Stimulated activated CD8-positive, alpha-beta memory T cell treated with anti-CD3 and anti-CD28 coated beads, Interleukin-2, amount 100 ng/mL, for 48 hours (primary cell): Measurements from ENCODE around the gene NME7.
"Not testable (repeated sequence)": the region's sequence is repeated elsewhere in the genome, so short reads cannot be mapped to it uniquely, and the experiment has no call there.

Experiments
- DNase-seq, 2 donors: peaks; one replicate each; pipeline ENCODE4 v3.0.0-alpha.2; 2020; ENCODE audit warnings: low read depth in 2 of 2

NME7 gene

DNA sequence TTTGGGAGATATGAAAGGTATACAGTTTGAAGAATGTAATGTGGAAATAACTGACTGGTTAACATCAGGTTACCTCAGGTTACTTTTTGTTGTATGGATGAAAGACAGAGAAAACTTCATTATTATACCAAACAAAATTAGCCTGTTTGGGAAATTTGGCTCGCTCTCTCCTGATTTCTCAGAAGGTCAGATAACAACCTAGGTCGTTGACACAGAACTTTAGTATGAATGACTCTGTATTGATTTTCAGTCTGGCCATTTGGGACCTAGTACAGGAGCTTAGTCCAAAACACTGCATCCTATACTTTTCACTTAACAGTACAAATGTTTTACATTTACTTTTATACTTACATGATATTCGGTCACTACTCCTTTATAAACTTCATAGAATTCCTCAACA is 132.8 kb downstream of the NME7 start:
- DNase-seq = no peak

GRCh38 chr1:169217636-169218035 is 150.0 kb downstream of the NME7 start:
- DNase-seq = no peak

DNA sequence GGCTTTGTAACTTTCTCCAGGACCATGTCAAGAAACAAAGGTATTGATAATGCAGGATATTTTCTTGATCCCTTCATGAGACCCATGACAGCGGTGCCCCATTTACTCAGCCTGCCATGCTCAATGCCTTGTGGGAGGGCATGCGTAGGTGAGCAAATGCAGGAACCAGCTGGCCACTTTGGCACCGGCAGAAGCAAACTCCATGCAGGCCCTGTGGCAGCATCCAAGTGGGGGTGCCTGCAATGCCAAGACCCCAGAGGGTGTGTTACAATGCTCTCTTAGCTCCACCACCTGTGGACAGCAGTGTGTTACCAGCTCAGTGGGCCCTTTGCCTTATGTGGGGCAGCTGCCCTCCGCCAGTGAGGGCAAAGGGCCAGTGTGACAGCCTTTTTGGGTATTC is 153.0 kb downstream of the NME7 start:
- no peak for DNase-seq

GRCh38 chr1:169212088-169212487 is 155.5 kb downstream of the NME7 start:
- no peak for DNase-seq

DNA sequence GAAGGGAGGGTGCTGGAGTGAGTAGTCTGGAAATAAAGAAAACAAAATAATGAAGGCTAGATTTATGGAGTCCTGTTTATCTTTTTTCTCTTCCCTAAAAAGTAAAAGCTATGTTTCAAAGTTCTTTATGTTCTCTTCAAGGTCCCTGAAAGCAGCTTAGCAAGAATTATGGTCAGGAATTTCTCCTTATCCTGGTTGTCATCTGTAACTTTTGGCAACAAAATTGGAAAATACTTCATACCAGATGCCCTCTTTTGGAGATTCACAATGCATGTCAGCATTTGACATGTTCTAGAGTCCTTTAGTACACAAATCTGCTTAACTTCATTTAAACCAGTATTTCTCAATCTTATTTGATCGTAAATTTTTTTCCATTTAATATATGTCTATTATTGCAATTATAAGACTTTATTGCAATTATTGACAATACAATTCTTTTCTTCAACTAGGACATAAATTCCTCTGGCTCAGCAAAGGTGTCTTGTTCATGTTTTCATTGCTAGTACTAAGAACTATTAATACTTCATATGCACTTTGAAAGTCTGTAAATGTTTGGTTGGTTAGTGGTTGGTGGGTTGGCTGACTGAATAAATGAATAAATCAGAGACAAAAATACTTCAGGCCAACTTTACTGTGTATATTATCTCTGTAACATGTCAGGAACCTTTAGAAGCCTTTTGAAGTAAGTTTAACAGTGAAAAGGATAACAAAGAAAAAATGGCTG is 159.6 kb downstream of the NME7 start:
- no peak for DNase-seq

- no peak for DNase-seq
Measured at GRCh38 chr1:169204157-169204556, 163.4 kb downstream of the NME7 start.

DNA sequence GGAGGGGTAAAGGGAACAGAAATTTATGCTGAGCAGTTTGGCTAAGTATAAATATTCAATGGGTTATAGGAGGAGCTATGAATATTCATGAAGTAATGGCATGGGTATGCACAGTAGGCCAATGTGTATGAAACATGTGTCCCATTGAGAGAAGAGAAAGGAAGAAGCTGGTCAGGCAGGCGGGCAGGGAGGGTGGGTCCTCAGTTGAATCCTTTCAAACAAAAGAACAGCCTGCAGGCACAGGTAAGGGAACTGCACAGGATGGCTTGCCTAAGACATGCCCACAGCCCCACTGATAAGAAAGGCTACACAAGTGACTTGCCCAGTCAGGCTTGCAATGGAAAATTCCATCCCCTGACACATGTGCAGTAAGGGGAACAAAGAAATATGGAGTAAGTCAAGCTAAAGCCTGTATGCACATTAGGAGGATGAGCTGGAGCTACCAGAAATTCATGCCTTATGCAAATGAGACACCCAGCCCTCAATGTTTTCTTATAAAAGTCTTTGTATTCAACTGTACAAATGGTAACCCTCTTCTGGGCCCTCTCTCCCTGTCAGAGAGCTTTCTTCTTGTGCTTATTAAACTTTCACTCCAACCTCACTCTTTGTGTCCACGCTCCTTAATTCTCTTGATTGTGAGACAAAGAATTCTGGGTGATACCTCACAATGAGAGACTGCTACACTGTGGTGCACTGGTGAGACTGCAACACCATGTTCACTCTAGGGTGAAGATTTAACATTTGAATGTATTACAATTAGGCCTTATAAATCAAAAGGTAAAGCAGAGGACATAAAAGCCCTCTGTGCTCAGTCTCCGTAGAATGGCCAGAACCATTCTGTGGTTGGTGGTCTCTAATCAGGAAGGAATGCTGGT is 164.6 kb downstream of the NME7 start:
- DNase-seq = no peak

- no peak for DNase-seq
Measured at GRCh38 chr1:169201084-169201619, 166.4 kb downstream of the NME7 start.

DNA sequence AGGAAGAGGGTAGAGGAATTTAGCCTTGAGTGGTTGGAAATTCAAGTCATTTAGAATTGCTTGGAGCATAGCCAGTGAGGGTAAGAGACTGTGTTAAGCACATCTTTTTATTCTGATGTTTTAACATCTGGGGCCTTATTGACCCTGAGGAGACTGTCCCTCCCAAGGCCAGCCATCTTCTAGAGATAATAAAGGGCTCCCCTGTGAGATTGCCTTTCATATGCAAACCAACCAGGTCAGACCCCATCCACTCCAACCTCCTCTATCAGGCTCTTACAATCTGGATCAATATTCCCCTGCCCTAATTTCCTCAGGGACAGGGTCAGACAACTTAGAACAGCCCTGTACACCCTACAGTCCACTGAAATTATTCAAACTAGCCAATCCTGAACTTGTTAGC is 167.3 kb downstream of the NME7 start:
- no peak for DNase-seq

GRCh38 chr1:169196581-169196980 is 171.0 kb downstream of the NME7 start:
- DNase-seq = no peak

DNA sequence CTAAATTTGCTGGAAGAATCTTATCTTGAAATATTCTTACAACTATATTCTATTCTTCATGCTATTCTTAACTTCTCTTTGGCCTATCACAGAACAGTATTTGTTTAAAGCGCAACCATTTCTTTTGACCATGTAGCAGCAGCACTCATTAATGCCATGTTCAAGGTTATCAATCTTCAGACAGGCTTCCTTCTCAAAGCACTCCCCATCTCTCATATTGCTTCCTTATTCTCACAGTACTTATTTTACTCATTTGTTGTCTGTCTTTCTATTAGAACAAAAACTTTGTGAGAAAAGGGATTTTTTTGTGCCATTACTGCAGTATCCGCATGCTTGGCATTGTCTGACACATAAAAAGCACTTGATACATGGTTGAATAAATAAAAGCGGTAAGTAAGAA is 171.4 kb downstream of the NME7 start:
- DNase-seq = no peak

GRCh38 chr1:169193191-169193850 is 174.3 kb downstream of the NME7 start:
- DNase-seq = no peak

- no peak for DNase-seq
Measured at GRCh38 chr1:169186106-169186505, 181.5 kb downstream of the NME7 start.

GRCh38 chr1:169184812-169185211 is 182.8 kb downstream of the NME7 start:
- no peak for DNase-seq

GRCh38 chr1:169180174-169180573 is 187.4 kb downstream of the NME7 start:
- DNase-seq = no peak

GRCh38 chr1:169179431-169179830 is 188.2 kb downstream of the NME7 start:
- DNase-seq = not testable (repeated sequence)

DNA sequence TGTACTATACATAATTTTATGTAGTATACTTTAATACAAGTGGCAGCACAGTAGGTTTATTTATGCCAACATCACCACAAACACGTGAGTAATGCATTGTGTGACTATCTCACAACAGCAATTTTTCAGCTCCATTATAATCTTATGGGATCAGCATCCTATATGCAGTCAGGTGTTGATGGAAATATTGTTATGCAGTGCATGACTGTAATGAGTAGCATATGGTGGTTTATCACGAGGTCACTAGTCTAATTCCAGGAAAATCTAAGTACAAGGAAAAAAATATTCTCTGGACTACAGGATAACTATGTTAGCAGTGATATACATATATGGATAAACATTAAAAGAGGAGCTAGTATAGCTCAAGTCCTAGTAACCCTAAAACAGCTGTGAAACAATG is 192.1 kb downstream of the NME7 start:
- no peak for DNase-seq

DNA sequence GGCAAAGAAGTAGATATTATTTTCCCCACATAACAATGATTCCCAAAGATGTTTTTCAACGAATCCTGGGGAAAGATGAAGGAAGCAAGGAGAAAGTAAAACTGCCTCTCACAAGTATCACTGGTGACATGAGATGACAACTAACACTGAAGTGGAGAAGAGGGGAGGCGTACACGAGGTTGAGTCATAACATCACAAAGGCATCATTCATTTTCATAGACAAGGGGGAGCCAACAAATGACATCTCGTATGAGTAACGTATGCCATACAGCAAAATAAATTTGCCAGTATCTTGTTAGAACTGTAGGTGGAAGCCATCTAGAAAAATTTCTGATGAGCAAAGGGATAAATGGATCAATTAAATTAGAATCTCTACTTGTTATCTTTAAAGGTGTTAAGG is 204.5 kb downstream of the NME7 start:
- no peak for DNase-seq

DNA sequence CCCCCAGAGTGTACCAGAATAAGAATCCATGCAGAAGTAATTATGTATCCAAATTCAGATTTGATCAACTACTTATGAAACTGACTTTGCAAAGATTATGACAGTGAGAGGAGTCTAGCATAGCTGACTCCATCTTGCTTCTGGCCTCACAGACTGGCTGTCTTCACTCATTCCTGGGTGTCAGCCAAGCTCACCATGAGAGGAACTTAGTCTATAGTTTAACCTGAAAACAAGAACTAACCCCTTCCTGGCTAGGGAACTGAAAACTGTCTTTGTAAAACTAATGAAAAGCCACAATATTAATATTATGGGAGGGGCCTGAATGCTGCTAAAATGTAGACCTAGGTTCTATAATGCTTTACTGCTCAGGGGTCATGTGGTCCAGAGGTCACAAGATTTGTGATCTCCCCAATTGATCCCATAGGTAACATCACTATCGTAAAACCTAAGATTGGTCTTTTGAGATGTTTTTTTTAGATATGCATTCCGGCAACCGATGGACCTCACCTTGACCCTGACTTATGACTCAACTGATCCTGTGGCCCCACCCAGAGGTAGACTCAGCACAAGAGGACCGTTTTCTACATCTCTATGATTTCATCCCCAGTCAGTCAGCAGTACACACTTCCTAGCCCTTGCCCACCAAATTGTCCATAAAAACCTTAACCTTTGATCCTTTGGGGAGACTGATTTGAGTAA is 206.0 kb downstream of the NME7 start:
- no peak for DNase-seq

DNA sequence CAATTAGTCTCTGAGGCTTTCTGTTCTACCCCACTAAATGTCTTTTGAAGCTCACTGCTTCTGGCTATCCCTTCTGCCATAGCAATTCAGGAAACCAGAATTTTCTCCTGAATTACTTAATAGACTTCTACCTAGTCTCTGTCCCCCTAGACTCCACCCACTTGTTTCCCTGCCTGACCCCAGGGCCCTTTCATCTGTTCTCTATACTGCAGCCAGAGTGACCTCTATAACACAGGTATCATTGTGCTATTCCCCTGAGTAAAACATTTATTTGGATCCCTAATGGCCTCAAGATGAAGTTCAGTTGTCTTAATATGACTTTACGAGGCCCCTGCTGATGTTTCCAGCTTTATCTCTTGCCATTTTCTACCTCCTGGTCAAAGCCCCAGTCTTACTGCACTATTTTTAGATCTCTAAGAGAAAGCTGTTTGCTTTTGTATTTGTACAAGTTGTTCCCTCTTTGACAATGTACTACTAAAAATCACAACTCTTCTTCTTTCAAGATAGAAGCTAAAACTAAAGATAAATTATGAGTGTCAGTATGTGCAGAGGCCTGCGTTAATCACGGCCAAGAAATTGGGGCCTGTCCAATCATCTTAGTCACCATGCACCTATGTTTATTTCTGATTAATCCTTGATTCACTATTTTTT is 206.6 kb downstream of the NME7 start:
- no peak for DNase-seq

DNA sequence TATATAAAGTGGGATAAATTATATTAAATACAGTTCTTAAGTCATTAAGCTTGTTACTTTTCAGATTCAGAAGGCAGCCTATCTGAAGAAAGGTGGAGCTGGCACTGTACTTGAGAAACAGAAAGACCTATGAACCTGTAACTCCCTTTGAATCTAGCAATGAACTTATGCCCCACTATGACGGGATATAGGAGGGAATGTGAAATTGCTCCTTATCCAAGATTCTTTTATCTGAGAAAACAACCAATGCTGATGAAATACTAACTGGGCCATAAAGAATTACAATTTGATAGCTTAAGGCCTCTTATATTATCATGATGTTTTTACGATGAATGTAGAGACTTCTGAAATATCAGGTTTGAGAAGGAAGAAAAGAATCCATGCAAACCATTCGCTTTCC is 211.0 kb downstream of the NME7 start:
- DNase-seq = no peak
